ENCODE measurements around the gene DPP10. TPM values are rescaled to one million over a fixed set of nuclear protein-coding genes. Genes with fewer than 3 reads are reported as not detected.

DPP10 gene
- total and polyA plus RNA-seq, 4 donors: 0.04 to 4.1 (median 0.48) TPM

- Histone ChIP-seq H3K27me3 (ENCODE audit: control insufficient read depth in 4 of 4, insufficient read depth in 4 of 4, low read length in 3 of 4) (no peaks in the 10 kb centered on the region), H3K4me1 (ENCODE audit: control insufficient read depth in 4 of 4, insufficient read depth in 4 of 4, low read length in 3 of 4) (no peaks in the 10 kb centered on the region), H3K27ac (ENCODE audit: low read depth in 1 of 2, low read length in 2 of 2) (no peak overlapping the region), H3K36me3 (ENCODE audit: control insufficient read depth in 4 of 4, insufficient read depth in 3 of 4, low read depth in 1 of 4, low read length in 3 of 4) (no peaks in the 10 kb centered on the region), H3K9me3 (ENCODE audit: control insufficient read depth in 4 of 4, low read length in 3 of 4) (peaks cover 0 to 3% (median 0%) of the 10 kb centered on the region in 4 donors), H3K4me3 (ENCODE audit: low read depth in 1 of 3, low read length in 3 of 3) (no peak overlapping the region), H3K9ac (ENCODE audit: low read depth in 1 of 2, low read length in 2 of 2) (no peak overlapping the region)
- no peak for TF ChIP-seq RAD21 (IDR thresholded peaks at IDR 0.05)
- TF ChIP-seq HNF4A (conservative IDR thresholded peaks at IDR 0.05): no peak
- TF ChIP-seq ATF3 (IDR thresholded peaks at IDR 0.05): no peak
- no peak for TF ChIP-seq RXRA (IDR thresholded peaks at IDR 0.05)
- TF ChIP-seq REST (IDR thresholded peaks at IDR 0.05): no peak
- no peak for TF ChIP-seq JUND (IDR thresholded peaks at IDR 0.05)
- no peak for TF ChIP-seq FOXA2 (IDR thresholded peaks at IDR 0.05)
- no peak for TF ChIP-seq CTCF (IDR thresholded peaks at IDR 0.05; ENCODE audit: low read depth, low read length, missing input control)
- 77% methylated on average over 2 of the region's 2 CpGs for WGBS
- DNase-seq (ENCODE audit: low spot score): no peak
Measured at GRCh38 chr2:115299199-115299598, 856.8 kb downstream of the DPP10 start.

- Histone ChIP-seq H3K36me3 (ENCODE audit: control insufficient read depth in 4 of 4, insufficient read depth in 3 of 4, low read depth in 1 of 4, low read length in 3 of 4) (no peaks in the 10 kb centered on the region), H3K4me1 (ENCODE audit: control insufficient read depth in 4 of 4, insufficient read depth in 4 of 4, low read length in 3 of 4) (no peaks in the 10 kb centered on the region), H3K4me3 (ENCODE audit: low read depth in 1 of 3, low read length in 3 of 3) (no peak overlapping the region), H3K27me3 (ENCODE audit: control insufficient read depth in 4 of 4, insufficient read depth in 4 of 4, low read length in 3 of 4) (no peaks in the 10 kb centered on the region), H3K27ac (ENCODE audit: low read depth in 1 of 2, low read length in 2 of 2) (no peak overlapping the region), H3K9ac (ENCODE audit: low read depth in 1 of 2, low read length in 2 of 2) (no peak overlapping the region), H3K9me3 (ENCODE audit: control insufficient read depth in 4 of 4, low read length in 3 of 4) (no peaks in the 10 kb centered on the region)
- DNase-seq (ENCODE audit: low spot score): no peak
- TF ChIP-seq RXRA (IDR thresholded peaks at IDR 0.05) (no peak), EGR1 (IDR thresholded peaks at IDR 0.05; ENCODE audit: low read depth in 2 of 2) (no peak), ZBTB33 (IDR thresholded peaks at IDR 0.05) (no peak)
- 79% methylated on average over 1 of the region's 1 CpG for WGBS
Measured at GRCh38 chr2:115305712-115306111, 863.3 kb downstream of the DPP10 start.

- DNase-seq (ENCODE audit: low spot score): no peak
- Histone ChIP-seq H3K27me3 (ENCODE audit: control insufficient read depth in 4 of 4, insufficient read depth in 4 of 4, low read length in 3 of 4) (no peaks in the 10 kb centered on the region), H3K4me1 (ENCODE audit: control insufficient read depth in 4 of 4, insufficient read depth in 4 of 4, low read length in 3 of 4) (no peaks in the 10 kb centered on the region), H3K4me3 (ENCODE audit: low read depth in 1 of 3, low read length in 3 of 3) (no peak overlapping the region), H3K36me3 (ENCODE audit: control insufficient read depth in 4 of 4, insufficient read depth in 3 of 4, low read depth in 1 of 4, low read length in 3 of 4) (no peaks in the 10 kb centered on the region), H3K27ac (ENCODE audit: low read depth in 1 of 2, low read length in 2 of 2) (no peak overlapping the region), H3K9me3 (ENCODE audit: control insufficient read depth in 4 of 4, low read length in 3 of 4) (no peaks in the 10 kb centered on the region), H3K9ac (ENCODE audit: low read depth in 1 of 2, low read length in 2 of 2) (no peak overlapping the region)
- TF ChIP-seq TAF1 (conservative IDR thresholded peaks at IDR 0.05): no peak
- TF ChIP-seq SP1 (IDR thresholded peaks at IDR 0.05): no peak
- no peak for TF ChIP-seq FOXA1 (IDR thresholded peaks at IDR 0.05)
- TF ChIP-seq GABPA (IDR thresholded peaks at IDR 0.05 in 1 of 2, conservative IDR thresholded peaks at IDR 0.05 in 1 of 2): no peak
- no peak for TF ChIP-seq YY1 (IDR thresholded peaks at IDR 0.05)
- TF ChIP-seq RXRA (IDR thresholded peaks at IDR 0.05): no peak
- TF ChIP-seq EGR1 (IDR thresholded peaks at IDR 0.05; ENCODE audit: low read depth in 2 of 2): no peak
- TF ChIP-seq NR2F2 (IDR thresholded peaks at IDR 0.05): no peak
- no peak for TF ChIP-seq HNF4A (conservative IDR thresholded peaks at IDR 0.05)
- no peak for TF ChIP-seq RAD21 (IDR thresholded peaks at IDR 0.05)
- TF ChIP-seq FOXA2 (IDR thresholded peaks at IDR 0.05): no peak
- no peak for TF ChIP-seq ATF3 (IDR thresholded peaks at IDR 0.05)
- TF ChIP-seq REST (IDR thresholded peaks at IDR 0.05): no peak
- 76% methylated on average over 4 of the region's 4 CpGs for WGBS
Measured at GRCh38 chr2:115314119-115314518, 871.7 kb downstream of the DPP10 start.

Data from liver (tissue), 9 donors.